HG02970 (cell line): ENCODE data around the gene CHSY1.

Source experiments
- ATAC-seq: cut with Tn5 transposase; IDR thresholded peaks from one replicate; pipeline ENCODE4 v1.9.1; 2021; ENCODE audit warnings: mild to moderate bottlenecking, moderate library complexity, moderate number of reproducible peaks; ENCODE audit not compliant: unreplicated experiment, low FRiP score

CHSY1 gene

GRCh38 chr15:101158166-101159095, 93.4 kb downstream of the CHSY1 start:
- no peak for ATAC-seq

GRCh38 chr15:101157721-101158120, 94.1 kb downstream of the CHSY1 start:
- no peak for ATAC-seq

GRCh38 chr15:101156509-101157159, 95.2 kb downstream of the CHSY1 start:
- ATAC-seq, result peak; percentile 75

- ATAC-seq, result no peak
Measured at GRCh38 chr15:101156061-101156460, 95.8 kb downstream of the CHSY1 start.

GRCh38 chr15:101153801-101154656, 97.8 kb downstream of the CHSY1 start:
- no peak for ATAC-seq

GRCh38 chr15:101152914-101153313, 98.9 kb downstream of the CHSY1 start:
- ATAC-seq, result no peak

- no peak for ATAC-seq
Measured at GRCh38 chr15:101151288-101151687, 100.6 kb downstream of the CHSY1 start.

GRCh38 chr15:101150723-101151040, 101.2 kb downstream of the CHSY1 start:
- no peak for ATAC-seq

- no peak for ATAC-seq
Measured at GRCh38 chr15:101149864-101150722, 101.8 kb downstream of the CHSY1 start.

- ATAC-seq, result no peak
Measured at GRCh38 chr15:101148881-101149664, 102.8 kb downstream of the CHSY1 start.

GRCh38 chr15:101148166-101148880, 103.5 kb downstream of the CHSY1 start:
- no peak for ATAC-seq

GRCh38 chr15:101147181-101147580, 104.7 kb downstream of the CHSY1 start:
- no peak for ATAC-seq

GRCh38 chr15:101146118-101146702, 105.6 kb downstream of the CHSY1 start:
- no peak for ATAC-seq

GRCh38 chr15:101145362-101145761, 106.5 kb downstream of the CHSY1 start:
- ATAC-seq, result no peak

GRCh38 chr15:101143321-101143720, 108.5 kb downstream of the CHSY1 start:
- ATAC-seq, result no peak

- no peak for ATAC-seq
Measured at GRCh38 chr15:101142711-101143110, 109.1 kb downstream of the CHSY1 start.

GRCh38 chr15:101141926-101142527, 109.8 kb downstream of the CHSY1 start:
- no peak for ATAC-seq

- no peak for ATAC-seq
Measured at GRCh38 chr15:101140697-101141065, 111.2 kb downstream of the CHSY1 start.
